ENCODE measurements around the gene RTF2. TPM values are rescaled to one million over a fixed set of nuclear protein-coding genes. Genes with fewer than 3 reads are reported as not detected.
"Not testable (repeated sequence)": the region's sequence is repeated elsewhere in the genome, so short reads cannot be mapped to it uniquely, and the experiment has no call there.

The RTF2 gene
- total and polyA plus RNA-seq, 2 donors from 2014 or later, result 75.1 to 112 TPM

DNA sequence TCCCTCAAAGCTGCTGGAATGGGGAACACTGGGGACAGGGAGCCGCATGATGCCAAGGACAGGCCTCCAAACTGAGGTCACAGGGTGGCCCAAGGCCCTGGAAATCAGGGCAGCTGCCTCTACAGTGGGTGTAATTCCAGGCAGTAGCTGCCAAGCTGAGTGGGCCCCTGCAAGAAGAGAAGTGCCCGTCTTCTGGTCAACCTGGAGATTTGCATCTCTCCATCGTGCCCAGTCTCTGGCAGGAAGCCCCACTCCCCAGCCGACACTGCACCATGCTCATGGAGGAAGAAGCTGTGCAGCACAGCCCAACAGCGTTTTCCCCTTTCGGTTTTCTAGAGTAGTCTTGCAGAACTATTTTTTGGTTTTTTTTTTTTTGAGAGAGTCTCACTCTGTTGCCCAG lies 53.9 kb downstream of the RTF2 start:
- H3K36me3 ChIP-seq (ENCODE audit: control insufficient read depth in 2 of 3, insufficient read depth in 3 of 3, low read length in 3 of 3), result peaks cover 0 to 29% (median 22%) of the 10 kb centered on the region in 3 donors
- H3K27ac ChIP-seq (ENCODE audit: low read depth in 2 of 2, low read length in 2 of 2), result no peak overlapping the region
- no peaks in the 10 kb centered on the region for H3K4me1 ChIP-seq (ENCODE audit: control insufficient read depth in 2 of 3, insufficient read depth in 2 of 3, low read depth in 1 of 3, low read length in 3 of 3)
- no peak for FAIRE-seq
- intact Hi-C loops (cut with DNase I), result no loop called here
- DNase-seq, result no peak
- H3K4me3 ChIP-seq (ENCODE audit: low read length in 3 of 3), result no peak overlapping the region
- no peak overlapping the region for H3K9ac ChIP-seq (ENCODE audit: low read length in 3 of 3)
- no peaks in the 10 kb centered on the region for H3K27me3 ChIP-seq (ENCODE audit: control insufficient read depth, insufficient read depth, low read length)
- TF ChIP-seq, protein P1, sequence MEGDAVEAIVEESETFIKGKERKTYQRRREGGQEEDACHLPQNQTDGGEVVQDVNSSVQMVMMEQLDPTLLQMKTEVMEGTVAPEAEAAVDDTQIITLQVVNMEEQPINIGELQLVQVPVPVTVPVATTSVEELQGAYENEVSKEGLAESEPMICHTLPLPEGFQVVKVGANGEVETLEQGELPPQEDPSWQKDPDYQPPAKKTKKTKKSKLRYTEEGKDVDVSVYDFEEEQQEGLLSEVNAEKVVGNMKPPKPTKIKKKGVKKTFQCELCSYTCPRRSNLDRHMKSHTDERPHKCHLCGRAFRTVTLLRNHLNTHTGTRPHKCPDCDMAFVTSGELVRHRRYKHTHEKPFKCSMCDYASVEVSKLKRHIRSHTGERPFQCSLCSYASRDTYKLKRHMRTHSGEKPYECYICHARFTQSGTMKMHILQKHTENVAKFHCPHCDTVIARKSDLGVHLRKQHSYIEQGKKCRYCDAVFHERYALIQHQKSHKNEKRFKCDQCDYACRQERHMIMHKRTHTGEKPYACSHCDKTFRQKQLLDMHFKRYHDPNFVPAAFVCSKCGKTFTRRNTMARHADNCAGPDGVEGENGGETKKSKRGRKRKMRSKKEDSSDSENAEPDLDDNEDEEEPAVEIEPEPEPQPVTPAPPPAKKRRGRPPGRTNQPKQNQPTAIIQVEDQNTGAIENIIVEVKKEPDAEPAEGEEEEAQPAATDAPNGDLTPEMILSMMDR (IDR thresholded peaks at IDR 0.05; ENCODE audit: borderline replicate concordance, extremely low read depth, insufficient read depth), result no peak
- peaks cover 0 to 18% (median 2%) of the 10 kb centered on the region in 3 donors for H3K9me3 ChIP-seq (ENCODE audit: control insufficient read depth in 2 of 3, insufficient read depth in 1 of 3, low read length in 3 of 3)

DNA sequence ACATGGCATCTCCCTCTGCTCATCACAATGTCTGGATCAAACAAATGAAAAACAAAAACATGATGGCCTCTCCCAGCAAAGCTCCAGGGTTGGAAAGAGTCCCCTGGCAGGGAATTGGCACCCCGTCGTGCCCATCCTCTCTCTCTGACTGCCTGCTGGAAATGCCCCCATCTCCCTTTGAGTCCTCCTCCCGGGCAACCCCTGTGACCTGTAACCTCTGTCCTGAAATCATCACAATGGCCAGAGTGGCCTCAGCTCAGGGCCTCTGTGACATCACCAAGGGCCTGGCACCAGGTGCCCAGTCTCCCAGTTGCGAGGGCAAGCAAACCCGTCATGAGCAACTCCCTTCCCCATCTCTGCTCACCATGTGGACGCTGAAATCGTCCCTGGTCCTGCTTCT lies 56.0 kb downstream of the RTF2 start, which contains the start of gene FAM209A:
FAM209A (plus strand) TSS at position 301 of the 400 bp plus-strand sequence; CDS start at position 366, 65 bp downstream.
- H3K9ac ChIP-seq (ENCODE audit: low read length in 3 of 3); DNase-seq; H3K4me1 ChIP-seq (ENCODE audit: control insufficient read depth in 2 of 3, insufficient read depth in 2 of 3, low read depth in 1 of 3, low read length in 3 of 3); FAIRE-seq; H3K27me3 ChIP-seq (ENCODE audit: control insufficient read depth, insufficient read depth, low read length); H3K27ac ChIP-seq (ENCODE audit: low read depth in 2 of 2, low read length in 2 of 2); H3K36me3 ChIP-seq (ENCODE audit: control insufficient read depth in 2 of 3, insufficient read depth in 3 of 3, low read length in 3 of 3); intact Hi-C loops (cut with DNase I); H3K4me3 ChIP-seq (ENCODE audit: low read length in 3 of 3): not testable (repeated sequence)
- H3K9me3 ChIP-seq (ENCODE audit: control insufficient read depth in 2 of 3, insufficient read depth in 1 of 3, low read length in 3 of 3), result peaks cover 0 to 18% (median 2%) of the 10 kb centered on the region in 3 donors

DNA sequence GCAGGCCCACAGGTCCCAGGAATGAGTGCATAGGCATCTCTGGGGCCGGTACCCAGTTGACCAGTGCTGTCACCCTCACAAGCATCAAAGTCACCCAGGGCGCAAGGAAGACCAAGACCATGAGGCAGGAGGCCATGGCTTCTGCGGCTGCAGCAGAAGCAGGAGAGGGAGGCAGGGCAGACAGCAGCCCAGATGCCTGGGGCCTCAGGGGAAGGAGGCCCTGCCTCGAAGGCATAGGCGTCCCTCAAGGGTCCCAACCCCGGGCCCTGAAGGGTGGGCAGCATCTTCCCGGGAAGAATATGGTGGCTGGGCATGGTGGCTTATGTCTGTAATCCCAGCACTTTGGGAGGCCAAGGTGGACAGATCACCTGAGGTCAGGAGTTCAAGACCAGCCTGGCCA lies 59.1 kb downstream of the RTF2 start:
- no peak overlapping the region for H3K27ac ChIP-seq (ENCODE audit: low read depth in 2 of 2, low read length in 2 of 2)
- H3K4me3 ChIP-seq (ENCODE audit: low read length in 3 of 3), result no peak overlapping the region
- H3K9ac ChIP-seq (ENCODE audit: low read length in 3 of 3), result no peak overlapping the region
- no peaks in the 10 kb centered on the region for H3K27me3 ChIP-seq (ENCODE audit: control insufficient read depth, insufficient read depth, low read length)
- TF ChIP-seq, protein P1 (IDR thresholded peaks at IDR 0.05; ENCODE audit: borderline replicate concordance, extremely low read depth, insufficient read depth), result no peak
- no peaks in the 10 kb centered on the region for H3K9me3 ChIP-seq (ENCODE audit: control insufficient read depth in 2 of 3, insufficient read depth in 1 of 3, low read length in 3 of 3)
- no peaks in the 10 kb centered on the region for H3K36me3 ChIP-seq (ENCODE audit: control insufficient read depth in 2 of 3, insufficient read depth in 3 of 3, low read length in 3 of 3)
- intact Hi-C loops (cut with DNase I), result no loop called here
- DNase-seq (no peak), FAIRE-seq (no peak)
- no peaks in the 10 kb centered on the region for H3K4me1 ChIP-seq (ENCODE audit: control insufficient read depth in 2 of 3, insufficient read depth in 2 of 3, low read depth in 1 of 3, low read length in 3 of 3)

DNA sequence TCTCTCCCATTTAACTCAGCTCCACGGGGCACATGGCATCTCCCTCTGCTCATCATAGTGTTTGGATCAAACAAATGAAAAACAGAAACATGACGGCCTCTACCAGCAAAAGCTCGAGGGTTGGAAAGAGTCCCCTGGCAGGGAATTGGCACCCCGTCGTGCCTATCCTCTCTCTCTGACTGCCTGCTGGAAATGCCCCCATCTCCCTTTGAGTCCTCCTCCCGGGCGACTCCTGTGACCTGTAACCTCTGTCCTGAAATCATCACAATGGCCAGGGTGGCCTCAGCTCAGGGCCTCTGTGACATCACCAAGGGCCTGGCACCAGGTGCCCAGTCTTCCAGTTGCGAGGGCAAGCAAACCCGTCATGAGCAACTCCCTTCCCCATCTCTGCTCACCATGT lies 64.5 kb downstream of the RTF2 start, which contains the start of gene FAM209B:
FAM209B (plus strand) TSS at position 301 of the 400 bp plus-strand sequence; CDS start at position 397, 96 bp downstream.
- H3K4me1 ChIP-seq (ENCODE audit: control insufficient read depth in 2 of 3, insufficient read depth in 2 of 3, low read depth in 1 of 3, low read length in 3 of 3); DNase-seq; H3K9ac ChIP-seq (ENCODE audit: low read length in 3 of 3); H3K27ac ChIP-seq (ENCODE audit: low read depth in 2 of 2, low read length in 2 of 2); FAIRE-seq; H3K4me3 ChIP-seq (ENCODE audit: low read length in 3 of 3); intact Hi-C loops (cut with DNase I); H3K27me3 ChIP-seq (ENCODE audit: control insufficient read depth, insufficient read depth, low read length); H3K9me3 ChIP-seq (ENCODE audit: control insufficient read depth in 2 of 3, insufficient read depth in 1 of 3, low read length in 3 of 3); H3K36me3 ChIP-seq (ENCODE audit: control insufficient read depth in 2 of 3, insufficient read depth in 3 of 3, low read length in 3 of 3): not testable (repeated sequence)

All from kidney (tissue), 14 donors.